Measurements from ENCODE around the gene KCNE4. TPM values are rescaled to one million over a fixed set of nuclear protein-coding genes. Genes with fewer than 3 reads are reported as not detected.

KCNE4 gene
- total and polyA plus RNA-seq, 2 donors (not counting 1 experiment from before 2014, with no cell fraction given) = not detected

- no peak overlapping the region for H2AFZ ChIP-seq (ENCODE audit: insufficient read depth, low read depth, low read length, poor library complexity, severe bottlenecking)
- no peaks in the 10 kb centered on the region for H4K20me1 ChIP-seq (ENCODE audit: control insufficient read depth, insufficient read depth, low read length, poor library complexity, severe bottlenecking)
- H3K4me1 Mint-ChIP-seq = no peaks in the 10 kb centered on the region
These were observed 1.6 kb downstream of the KCNE4 start for GRCh38 chr2:223053484-223054192.

More at GRCh38 chr2:223053484-223054192, 1.6 kb downstream of the KCNE4 start:
- intact Hi-C loops (cut with micrococcal nuclease) = no loop called here
- Histone ChIP-seq H3K79me2 (ENCODE audit: control insufficient read depth, insufficient read depth, low read length) (no peaks in the 10 kb centered on the region), H3K27me3 (replicated peaks in 1 of 4; ENCODE audit: control extremely low read depth in 1 of 4, control insufficient read depth in 3 of 4, insufficient read depth in 4 of 4, low read length in 3 of 4) (peaks cover 0 to 2% (median 0%) of the 10 kb centered on the region in 4 experiments), H3K9ac (ENCODE audit: low read length) (no peak overlapping the region), H3K4me1 (ENCODE audit: control insufficient read depth in 2 of 2, insufficient read depth in 2 of 2, low read length in 2 of 2) (no peaks in the 10 kb centered on the region), H3K36me3 (replicated peaks in 1 of 2; ENCODE audit: control extremely low read depth in 1 of 2, control insufficient read depth in 1 of 2, extremely low read depth in 1 of 2, insufficient read depth in 2 of 2, low read length in 1 of 2) (no peaks in the 10 kb centered on the region), H3K4me3 (ENCODE audit: control extremely low read depth in 1 of 5, extremely low read depth in 1 of 5, insufficient read depth in 1 of 5, low read depth in 2 of 5, low read length in 4 of 5) (no peak overlapping the region), H3K27ac (ENCODE audit: low read length in 2 of 2) (no peak overlapping the region), H3K4me2 (replicated peaks; ENCODE audit: low read depth, low read length, poor library complexity, severe bottlenecking) (no peak overlapping the region), H3K9me3 (ENCODE audit: control extremely low read depth in 1 of 3, control insufficient read depth in 2 of 3, insufficient read depth in 1 of 3, low read length in 2 of 3) (peaks cover 0 to 8% (median 0%) of the 10 kb centered on the region in 3 donors)
- H3K27me3 Mint-ChIP-seq = peaks cover 9% of the 10 kb centered on the region
- ATAC-seq (ENCODE audit: low read depth) (no peak), DNase-seq (no peak)
- CTCF ChIA-PET = no interaction called here
- 94% methylated on average over 13 of the region's 14 CpGs for WGBS (ENCODE audit: insufficient coverage)
- POLR2A ChIA-PET = no interaction called here
- H3K27ac Mint-ChIP-seq = no peak overlapping the region
- H3K4me3 Mint-ChIP-seq = no peak overlapping the region
- no peak for TF ChIP-seq CTCF (IDR thresholded peaks at IDR 0.05)
- no peak for TF ChIP-seq EZH2 (IDR thresholded peaks at IDR 0.05; ENCODE audit: borderline replicate concordance, insufficient read depth, low read depth, low read length, poor library complexity, severe bottlenecking)
- H3K9me3 Mint-ChIP-seq (ENCODE audit: insufficient read depth) = peaks cover 2% of the 10 kb centered on the region
